Measurements from ENCODE around the gene ANKRD22. TPM values are rescaled to one million over a fixed set of nuclear protein-coding genes. Genes with fewer than 3 reads are reported as not detected.

ANKRD22 gene
- total and polyA plus RNA-seq, 2 of the 8 experiments (the other 6 are each of a cell fraction or from before 2014, with no cell fraction given) = 0.68 TPM; not detected in 1

GRCh38 chr10:88792661-88793060 is 59.0 kb downstream of the ANKRD22 start:
- Histone ChIP-seq H4K20me1 (replicated peaks in 1 of 2; ENCODE audit: control insufficient read depth in 1 of 2, insufficient read depth in 2 of 2, low read length in 2 of 2) (no peaks in the 10 kb centered on the region), H3K36me3 (ENCODE audit: control insufficient read depth in 2 of 4, insufficient read depth in 4 of 4, low read length in 3 of 4) (no peaks in the 10 kb centered on the region), H3K18ac (ENCODE audit: extremely low read depth, low read length) (no peak overlapping the region), H2BK20ac (ENCODE audit: low read length) (no peak overlapping the region), H3K79me1 (ENCODE audit: low read depth, low read length) (no peaks in the 10 kb centered on the region), H4K5ac (ENCODE audit: insufficient read length, low read depth, low read length) (no peak overlapping the region), H3K4me2 (ENCODE audit: insufficient read depth in 1 of 2, low read depth in 2 of 2, low read length in 2 of 2) (no peak overlapping the region), H3K27ac (ENCODE audit: low read depth, low read length) (no peak overlapping the region), H3K23ac (ENCODE audit: insufficient read length) (no peak overlapping the region), H3K4ac (replicated peaks; ENCODE audit: insufficient read length, low read depth, low read length) (no peak overlapping the region), H2AK5ac (ENCODE audit: low read depth, low read length) (no peak overlapping the region), H4K8ac (ENCODE audit: extremely low read depth, insufficient read depth, low read length) (no peak overlapping the region), H3K9ac (replicated peaks in 1 of 4; ENCODE audit: extremely low read depth in 1 of 4, low read depth in 3 of 4, low read length in 3 of 4) (no peak overlapping the region), H2BK12ac (ENCODE audit: low read depth, low read length) (no peak overlapping the region), H3K79me2 (ENCODE audit: control insufficient read depth in 1 of 2, insufficient read depth in 2 of 2, low read length in 2 of 2) (no peaks in the 10 kb centered on the region), H2BK120ac (replicated peaks; ENCODE audit: low read depth, low read length) (no peak overlapping the region), H2BK15ac (ENCODE audit: low read length) (no peak overlapping the region), H3K14ac (ENCODE audit: insufficient read length) (no peak overlapping the region), H3K9me3 (ENCODE audit: insufficient read depth in 2 of 2, low read depth in 1 of 2, low read length in 1 of 2) (no peaks in the 10 kb centered on the region), H3K4me3 (ENCODE audit: extremely low read depth in 1 of 4, insufficient read depth in 2 of 4, low read depth in 3 of 4, low read length in 4 of 4) (no peak overlapping the region), H2AFZ (ENCODE audit: low read length) (no peak overlapping the region; the same call in 1 of the 2 replicates), H3K56ac (replicated peaks; ENCODE audit: insufficient read length, low read depth, low read length) (no peak overlapping the region), H2BK5ac (ENCODE audit: low read depth, low read length) (no peak overlapping the region), H3K27me3 (replicated peaks in 1 of 4; ENCODE audit: control insufficient read depth in 3 of 4, extremely low read depth in 1 of 4, insufficient read depth in 3 of 4, low read length in 3 of 4) (no peaks in the 10 kb centered on the region), H3K23me2 (ENCODE audit: low read depth, low read length) (no peaks in the 10 kb centered on the region), H3K4me1 (replicated peaks in 1 of 4; ENCODE audit: control insufficient read depth in 3 of 4, insufficient read depth in 4 of 4, low read length in 3 of 4) (no peaks in the 10 kb centered on the region), H4K91ac (replicated peaks; ENCODE audit: insufficient read length, low read length) (no peak overlapping the region)
- no peak for DNase-seq (ENCODE audit: low read depth in 1 of 2, low spot score in 2 of 2)
- ChIA-PET POLR2A (ENCODE audit: partially characterized antibody) (no interaction called here), CTCF (ENCODE audit: partially characterized antibody) (interaction anchor here (1.0 to 2.4 kb wide), 7 partner anchors 16 to 195 kb away, joined by 3 to 28 read pairs (median 6); no protein-coding TSS in a partner anchor)
- no peak for TF ChIP-seq EGR1 (IDR thresholded peaks at IDR 0.05; ENCODE audit: borderline replicate concordance, low read depth, low read length)
- TF ChIP-seq NANOG (IDR thresholded peaks at IDR 0.05; ENCODE audit: insufficient read depth, low read depth, low read length, poor library complexity, severe bottlenecking) = no peak
- WGBS, 2 experiments (ENCODE audit: extremely low coverage in 1 of 2, insufficient coverage in 1 of 2, insufficient read length in 1 of 2, insufficient replicate concordance in 2 of 2, low coverage in 1 of 2, low lambda C conversion rate in 2 of 2, missing lambda C conversion rate in 1 of 2) = 87% methylated on average over 4 of the region's 4 CpGs; no CpG with 5 or more reads in 1 of the 2 experiments
- FAIRE-seq = no peak
